IPS-NIHi11 (cell line): ENCODE results near the gene PTPRA.

Experiments
- DNase-seq: peaks from one replicate; pipeline ENCODE4 v3.0.0; 2012; ENCODE audit warnings: mixed read lengths, low spot score

Gene PTPRA

GRCh38 chr20:2849529-2849928 lies 23.8 kb upstream of the PTPRA start:
- DNase-seq: no peak

DNA sequence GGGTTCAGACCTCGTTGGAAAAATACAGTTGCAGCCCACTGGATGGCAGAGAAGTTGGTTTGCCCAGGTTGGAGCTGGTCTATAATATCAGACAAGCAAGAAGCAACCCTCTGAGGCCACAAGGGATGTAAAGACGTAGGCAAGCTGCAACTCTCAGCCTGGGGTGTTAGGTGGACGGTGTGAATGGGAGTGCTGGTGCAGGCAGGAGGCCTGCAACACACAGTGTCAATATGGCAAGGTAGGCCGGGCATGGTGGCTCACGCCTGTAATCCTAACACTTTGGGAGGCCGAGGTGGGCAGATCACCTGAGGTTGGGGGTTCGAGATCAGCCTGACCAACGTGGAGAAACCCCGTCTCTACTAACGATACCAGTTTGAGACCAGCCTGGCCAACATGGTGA lies 22.2 kb upstream of the PTPRA start:
- no peak for DNase-seq

DNA sequence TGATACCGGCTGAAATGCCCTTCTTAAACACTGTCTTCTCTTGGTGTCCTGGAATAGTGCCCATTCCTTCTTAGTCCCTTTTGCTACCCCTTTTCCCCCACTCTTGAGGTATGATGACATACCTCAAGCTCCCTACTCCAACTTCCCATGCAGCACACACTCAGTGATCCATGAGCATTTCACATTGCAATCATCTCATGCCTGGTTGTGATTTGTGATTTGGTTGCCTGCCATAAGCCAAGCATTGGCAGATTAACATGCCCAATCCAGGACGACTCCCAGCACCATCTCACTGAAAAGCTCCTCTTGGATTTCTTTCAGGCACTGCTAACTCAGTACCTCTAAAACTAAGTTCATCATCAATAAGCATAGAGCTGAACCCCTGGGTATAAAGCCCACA lies 14.7 kb upstream of the PTPRA start:
- no peak for DNase-seq

DNA sequence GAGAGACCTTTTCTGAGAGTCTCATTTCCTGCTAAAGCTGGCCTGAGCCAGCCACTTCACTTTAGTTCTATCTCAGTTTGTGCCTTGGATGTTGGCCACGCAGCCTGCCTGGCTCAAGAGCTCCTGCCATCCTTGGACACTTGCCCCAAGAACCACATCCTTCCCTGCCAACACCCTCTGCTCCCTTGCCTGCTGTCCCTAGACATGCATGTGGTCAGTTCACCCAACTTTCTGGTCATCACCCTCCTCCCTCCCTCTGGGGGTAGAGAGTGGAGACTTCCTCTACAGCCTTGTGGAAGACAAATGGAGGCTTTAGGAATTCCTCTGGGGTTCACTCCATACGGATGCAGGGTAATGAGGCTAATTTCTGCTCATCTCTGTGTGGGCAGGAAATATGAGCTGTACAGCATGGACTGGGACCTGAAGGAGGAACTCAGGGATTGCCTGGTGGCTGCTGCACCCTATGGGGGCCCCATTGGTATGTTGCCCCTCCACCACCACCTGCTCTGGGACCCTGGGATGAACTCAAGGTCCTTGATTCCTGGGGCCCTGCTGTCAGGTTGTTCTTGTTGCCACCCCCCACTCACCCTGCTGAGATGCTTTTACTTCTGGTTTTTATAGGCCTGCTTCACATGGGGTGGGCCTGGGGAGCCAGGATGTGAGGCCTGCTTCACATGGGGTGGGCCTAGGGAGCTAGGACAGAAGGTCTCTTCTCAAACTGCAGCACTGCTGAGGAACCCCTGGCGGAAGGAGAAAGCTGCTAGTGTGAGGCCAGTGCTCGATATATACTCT lies 13.8 kb upstream of the PTPRA start:
- no peak for DNase-seq

- no peak for DNase-seq
Measured at GRCh38 chr20:2864626-2865025, 8.7 kb upstream of the PTPRA start.

DNA sequence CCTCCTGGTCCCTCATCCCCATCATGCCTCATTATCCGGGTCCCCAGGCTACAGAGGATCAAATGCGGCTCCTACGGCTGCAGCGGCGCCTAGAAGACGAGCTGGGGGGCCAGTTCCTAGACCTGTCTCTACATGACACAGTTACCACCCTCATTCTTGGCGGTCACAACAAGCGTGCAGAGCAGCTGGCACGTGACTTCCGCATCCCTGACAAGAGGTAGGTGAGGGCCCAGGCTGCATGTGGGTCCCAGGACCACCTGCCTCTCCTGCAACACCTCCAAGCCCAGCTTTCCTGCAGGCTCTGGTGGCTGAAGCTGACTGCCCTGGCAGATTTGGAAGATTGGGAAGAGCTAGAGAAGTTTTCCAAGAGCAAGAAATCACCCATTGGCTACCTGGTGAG lies 8.2 kb upstream of the PTPRA start:
- no peak for DNase-seq

GRCh38 chr20:2865630-2866029 lies 7.7 kb upstream of the PTPRA start:
- peak; percentile 44 for DNase-seq

GRCh38 chr20:2866236-2866635 lies 7.0 kb upstream of the PTPRA start:
- DNase-seq: no peak

DNA sequence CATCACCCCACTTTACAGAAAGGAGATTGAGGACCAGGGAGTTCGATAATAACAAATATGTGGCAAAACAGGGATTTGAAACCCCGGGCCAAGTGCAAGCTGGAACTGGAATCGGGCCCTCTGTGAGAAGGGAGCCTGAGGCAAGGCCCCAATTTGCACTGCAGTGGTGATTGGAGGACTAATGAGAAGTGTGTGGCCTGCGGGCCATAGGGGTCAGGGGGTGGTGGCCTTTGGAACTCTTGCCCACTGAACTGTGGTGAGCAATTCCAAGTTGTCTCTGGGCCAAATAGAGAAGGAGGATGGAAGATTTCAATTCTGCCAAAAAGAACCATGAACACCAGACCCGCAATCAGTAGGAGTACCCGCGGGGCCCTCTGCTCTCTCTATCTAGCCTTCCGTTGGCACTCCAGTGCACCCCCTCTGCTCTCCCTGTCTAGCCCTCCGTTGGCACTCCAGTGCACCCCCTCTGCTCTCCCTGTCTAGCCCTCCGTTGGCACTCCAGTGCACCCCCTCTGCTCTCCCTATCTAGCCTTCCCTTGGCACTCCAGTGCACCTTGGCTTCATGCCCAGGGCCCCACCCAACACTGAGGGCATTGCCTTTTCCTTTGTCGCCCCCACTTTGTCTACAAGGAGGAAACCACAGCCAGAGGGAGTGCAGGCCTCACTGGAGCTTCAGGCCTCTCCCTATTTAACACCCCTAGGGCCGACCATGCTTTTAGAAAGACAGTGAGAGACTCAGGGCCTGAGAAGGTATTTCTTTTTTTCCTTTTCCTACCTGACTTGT lies 6.0 kb upstream of the PTPRA start:
- DNase-seq: no peak

- DNase-seq: no peak
Measured at GRCh38 chr20:2869381-2869780, 3.9 kb upstream of the PTPRA start.

DNA sequence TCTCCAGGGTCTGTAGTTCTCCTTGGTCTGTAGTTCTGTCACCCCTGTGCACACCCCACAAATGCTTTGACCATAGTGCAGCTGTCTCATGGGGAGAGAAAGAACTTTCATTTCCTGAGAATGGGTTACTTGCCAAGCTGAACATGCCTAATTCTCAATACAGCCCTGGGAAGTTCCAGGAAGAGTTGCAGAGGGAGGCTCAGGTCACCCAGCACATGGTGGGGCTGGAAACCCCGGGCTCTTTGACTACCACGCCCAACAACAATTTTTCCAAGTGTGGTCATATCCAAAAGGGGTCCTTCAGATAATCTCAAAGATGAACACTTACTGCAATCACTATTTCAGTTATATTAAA lies 2.2 kb upstream of the PTPRA start:
- no peak for DNase-seq

GRCh38 chr20:2871661-2872458 lies 1.4 kb upstream of the PTPRA start:
- peak; percentile 27 for DNase-seq

DNA sequence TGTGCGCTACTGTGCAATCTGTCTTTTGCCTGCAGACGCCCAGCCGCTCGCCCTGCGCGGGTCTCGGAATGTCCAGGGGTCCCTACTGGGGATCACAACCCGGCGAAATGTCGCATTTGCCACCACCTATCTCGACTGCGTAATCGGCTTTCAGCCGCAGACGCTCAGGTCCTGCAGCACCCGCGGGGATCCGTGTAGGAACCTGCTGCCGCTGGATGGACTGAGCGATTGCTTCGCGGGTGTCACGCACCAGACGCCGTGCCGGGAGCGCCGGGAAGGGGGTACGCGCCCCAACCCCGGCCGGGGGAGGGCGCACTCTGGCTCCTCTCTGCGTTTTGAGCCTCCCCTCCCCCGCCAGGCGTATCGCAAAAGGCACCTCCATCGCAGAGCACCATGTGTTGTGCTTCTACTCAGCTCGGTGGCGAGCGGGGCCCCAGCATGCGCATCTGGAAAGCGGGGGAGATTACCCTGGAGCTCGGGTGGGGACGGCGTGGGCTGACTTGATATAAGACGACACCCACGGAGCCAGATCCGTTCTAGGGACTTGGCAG lies 747 bp upstream of the PTPRA start:
- DNase-seq: peak; percentile 64

- peak; percentile 74 for DNase-seq
Measured at GRCh38 chr20:2873747-2874041, 413 bp downstream of the PTPRA start.

DNA sequence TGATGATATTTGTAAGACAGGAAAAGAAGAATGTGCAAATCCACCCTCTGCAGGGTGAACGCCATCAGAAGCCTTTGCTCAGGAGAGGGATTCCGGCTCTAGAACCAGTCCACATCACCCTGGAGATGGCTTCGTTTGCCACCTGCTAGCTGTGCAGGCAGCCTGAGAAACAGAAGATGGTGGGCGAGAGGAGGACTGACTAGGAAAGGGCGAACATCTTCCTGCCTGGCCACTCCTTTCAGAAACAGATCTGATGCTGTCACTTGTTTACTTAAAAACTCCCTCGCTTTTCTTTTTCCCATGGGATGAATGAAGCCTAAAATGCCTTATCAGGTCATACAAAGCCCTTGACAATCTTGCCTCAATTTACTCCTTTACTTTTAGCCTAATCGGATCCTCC lies 1.2 kb downstream of the PTPRA start:
- no peak for DNase-seq

DNA sequence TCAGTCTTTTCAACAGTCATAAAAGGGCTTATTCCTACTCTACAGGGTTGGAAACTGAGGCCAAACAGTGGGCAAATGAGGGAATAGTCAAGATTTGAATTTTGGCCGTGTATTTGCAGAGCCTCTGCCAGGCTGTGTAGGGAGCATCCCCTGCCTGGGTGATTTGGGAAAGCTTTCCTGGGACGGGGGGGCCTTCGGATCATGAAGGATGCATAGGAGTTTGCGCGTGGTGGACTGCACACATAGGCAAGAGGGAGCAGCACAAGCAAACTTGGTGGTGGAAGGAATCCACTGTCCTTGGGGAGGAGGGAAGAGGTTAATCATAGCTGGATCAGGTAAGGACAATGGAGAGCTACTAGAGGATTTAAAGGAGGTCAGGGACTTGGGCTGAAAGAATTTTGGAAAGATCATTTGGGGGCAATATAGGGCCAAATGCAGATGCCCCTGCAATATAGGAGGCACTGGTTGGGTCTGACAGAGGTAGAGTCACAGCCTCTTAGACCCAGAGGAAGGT lies 2.5 kb downstream of the PTPRA start:
- DNase-seq: no peak

DNA sequence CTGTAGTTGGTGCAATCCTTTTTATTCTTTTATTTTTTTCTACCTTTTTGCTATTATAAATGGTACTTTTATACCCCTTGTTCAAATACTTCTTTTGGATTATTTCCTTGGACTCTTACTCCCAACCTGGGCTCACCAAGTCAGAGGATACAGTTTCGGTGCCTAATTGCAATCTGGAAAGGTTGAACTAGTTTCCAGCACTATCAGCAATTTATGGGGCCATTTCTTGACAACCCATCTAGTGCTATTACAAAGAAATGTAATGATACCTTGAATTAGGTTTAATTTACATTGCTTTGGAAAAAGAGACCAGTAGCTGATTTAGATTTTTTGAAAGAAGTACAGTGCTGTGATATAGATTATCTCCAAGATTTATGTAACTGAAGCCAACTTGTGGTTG lies 5.2 kb downstream of the PTPRA start:
- no peak for DNase-seq

- no peak for DNase-seq
Measured at GRCh38 chr20:2879146-2879545, 5.9 kb downstream of the PTPRA start.

GRCh38 chr20:2880650-2881049 lies 7.4 kb downstream of the PTPRA start:
- no peak for DNase-seq

- no peak for DNase-seq
Measured at GRCh38 chr20:2883726-2884637, 10.7 kb downstream of the PTPRA start.

- DNase-seq: no peak
Measured at GRCh38 chr20:2887715-2888114, 14.4 kb downstream of the PTPRA start.
